MM.1S (cell line): ENCODE measurements around the gene NPC2.

Experiments used
- DNase-seq: peaks from one replicate; pipeline ENCODE4 v3.0.0-alpha.2; 2015
- H2AFZ ChIP-seq: fragments of 300-600 bp; sonication (generic); 2 replicates; pipeline ENCODE4 v1.6.0; 2016; ENCODE audit warnings: antibody characterized with exemption, low read length
- H3F3A ChIP-seq: fragments of 300-600 bp; sonication (generic); 2 replicates; pipeline ENCODE4 v1.6.1; 2016; ENCODE audit warnings: mild to moderate bottlenecking, antibody characterized with exemption, low read length, moderate library complexity, mixed read lengths; ENCODE audit not compliant: insufficient read depth
- H3K27ac ChIP-seq: fragments of 300-600 bp; sonication (generic); 2 replicates; pipeline ENCODE4 v1.5.1; 2016; ENCODE audit warnings: mild to moderate bottlenecking, low read length
- H3K27me3 ChIP-seq: fragments of 300-600 bp; sonication (generic); replicated peaks from 2 replicates; pipeline ENCODE4 v1.6.0; 2016; ENCODE audit warnings: low read length; ENCODE audit not compliant: insufficient read depth
- H3K36me3 ChIP-seq: fragments of 300-600 bp; sonication (generic); replicated peaks from 2 replicates; pipeline ENCODE4 v1.6.1; 2016; ENCODE audit warnings: mild to moderate bottlenecking, low read length, mixed read lengths; ENCODE audit not compliant: insufficient read depth
- H3K4me1 ChIP-seq: fragments of 300-600 bp; sonication (generic); 2 replicates; pipeline ENCODE4 v1.6.1; 2016; ENCODE audit warnings: low read length, mixed read lengths
- H3K4me2 ChIP-seq: fragments of 300-600 bp; sonication (generic); 2 replicates; pipeline ENCODE4 v1.6.0; 2016; ENCODE audit warnings: low read depth, low read length
- H3K4me3 ChIP-seq: fragments of 300-600 bp; sonication (generic); 2 replicates; pipeline ENCODE4 v1.5.1; 2016; ENCODE audit warnings: low read length, mixed read lengths
- H3K79me2 ChIP-seq: fragments of 300-600 bp; sonication (generic); 2 replicates; pipeline ENCODE4 v1.6.1; 2016; ENCODE audit warnings: mixed run types, low read length, mixed read lengths
- H3K9ac ChIP-seq: fragments of 300-600 bp; sonication (generic); 2 replicates; pipeline ENCODE4 v1.6.1; 2016; ENCODE audit warnings: low read length, mixed read lengths
- H3K9me2 ChIP-seq: fragments of 300-600 bp; sonication (generic); replicated peaks from 2 replicates; pipeline ENCODE4 v1.6.1; 2016; ENCODE audit warnings: mild to moderate bottlenecking, low read length, mixed read lengths; ENCODE audit not compliant: insufficient read depth
- H3K9me3 ChIP-seq: fragments of 300-600 bp; sonication (generic); replicated peaks from 2 replicates; pipeline ENCODE4 v1.6.1; 2016; ENCODE audit warnings: mild to moderate bottlenecking, low read length, mixed read lengths; ENCODE audit not compliant: insufficient read depth
- H4K20me1 ChIP-seq: fragments of 300-600 bp; sonication (generic); 2 replicates; pipeline ENCODE4 v1.6.1; 2016; ENCODE audit warnings: mild to moderate bottlenecking, low read length, moderate library complexity, mixed read lengths; ENCODE audit not compliant: insufficient read depth
- CTCF ChIP-seq: fragments of 300-600 bp; sonication (generic); IDR thresholded peaks from 2 replicates; pipeline ENCODE4 v1.5.1; 2016; ENCODE audit warnings: antibody characterized with exemption, low read length, mixed read lengths
- EZH2 ChIP-seq: fragments of 300-600 bp; sonication (generic); optimal IDR thresholded peaks from 2 replicates; pipeline ENCODE3; 2017; ENCODE audit warnings: low read depth, mild to moderate bottlenecking, antibody characterized with exemption, low read length, mixed read lengths
- EZH2phosphoT487 ChIP-seq: fragments of 300-600 bp; sonication (generic); IDR thresholded peaks from 2 replicates; pipeline ENCODE4 v1.6.1; 2018; ENCODE audit warnings: antibody characterized with exemption, low read length

The NPC2 gene

GRCh38 chr14:74464785-74465184, 28.3 kb downstream of the NPC2 start:
- no peak for DNase-seq
- Histone ChIP-seq H3K4me1 (no peaks in the 10 kb centered on the region), H3K9me2 (no peaks in the 10 kb centered on the region), H3K4me2 (no peak overlapping the region), H3K9ac (no peak overlapping the region), H3K4me3 (no peak overlapping the region), H3F3A (no peaks in the 10 kb centered on the region), H3K27ac (no peak overlapping the region), H4K20me1 (no peaks in the 10 kb centered on the region), H3K36me3 (no peaks in the 10 kb centered on the region), H2AFZ (no peak overlapping the region), H3K79me2 (no peaks in the 10 kb centered on the region), H3K27me3 (no peaks in the 10 kb centered on the region), H3K9me3 (no peaks in the 10 kb centered on the region)
- TF ChIP-seq CTCF (no peak), EZH2 (no peak), EZH2phosphoT487 (no peak)

DNA sequence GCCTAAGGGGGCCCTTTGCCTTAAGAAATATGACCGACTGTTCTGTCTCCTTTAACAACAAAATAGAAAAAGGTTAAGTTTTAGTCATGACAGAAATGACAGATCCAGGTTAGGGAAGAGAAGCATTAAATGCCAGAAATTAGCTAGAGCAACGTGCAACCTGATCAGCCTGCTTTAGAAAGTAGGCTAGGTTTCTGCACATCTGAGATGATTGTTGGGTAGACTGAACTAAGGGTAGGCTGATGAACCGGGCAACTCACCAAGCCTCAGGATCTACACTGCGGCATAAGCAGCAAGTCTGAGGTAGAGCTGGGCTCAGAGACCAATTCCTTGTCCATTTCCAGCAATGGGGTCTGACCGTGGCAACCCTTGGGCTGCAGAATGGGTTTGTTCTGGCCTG, 29.4 kb downstream of the NPC2 start:
- Histone ChIP-seq H3K9ac (no peak overlapping the region), H3K9me3 (no peaks in the 10 kb centered on the region), H3K4me3 (no peak overlapping the region), H3F3A (no peaks in the 10 kb centered on the region), H3K27ac (no peak overlapping the region), H3K4me1 (no peaks in the 10 kb centered on the region), H3K27me3 (no peaks in the 10 kb centered on the region), H2AFZ (no peak overlapping the region), H3K9me2 (no peaks in the 10 kb centered on the region), H3K4me2 (no peak overlapping the region), H4K20me1 (no peaks in the 10 kb centered on the region), H3K36me3 (no peaks in the 10 kb centered on the region), H3K79me2 (no peaks in the 10 kb centered on the region)
- DNase-seq: no peak
- no peak for TF ChIP-seq EZH2
- no peak for TF ChIP-seq CTCF
- no peak for TF ChIP-seq EZH2phosphoT487

GRCh38 chr14:74462993-74463392, 30.1 kb downstream of the NPC2 start:
- H3K4me2 ChIP-seq: no peak overlapping the region
- no peaks in the 10 kb centered on the region for H3K27me3 ChIP-seq
- DNase-seq: no peak
- H3K9me2 ChIP-seq: no peaks in the 10 kb centered on the region
- H4K20me1 ChIP-seq: no peaks in the 10 kb centered on the region
- H2AFZ ChIP-seq: no peak overlapping the region
- H3K9me3 ChIP-seq: no peaks in the 10 kb centered on the region
- H3K27ac ChIP-seq: no peak overlapping the region
- H3F3A ChIP-seq: no peaks in the 10 kb centered on the region
- H3K4me3 ChIP-seq: no peak overlapping the region
- no peaks in the 10 kb centered on the region for H3K36me3 ChIP-seq
- no peaks in the 10 kb centered on the region for H3K79me2 ChIP-seq
- TF ChIP-seq EZH2phosphoT487 (no peak), EZH2 (no peak), CTCF (no peak)
- no peak overlapping the region for H3K9ac ChIP-seq
- no peaks in the 10 kb centered on the region for H3K4me1 ChIP-seq
